GM18520 (cell line): ENCODE data around the gene SMIM32.

ENCODE experiments used
- ATAC-seq: cut with Tn5 transposase; IDR thresholded peaks from one replicate; pipeline ENCODE4 v1.9.1; 2021; ENCODE audit not compliant: unreplicated experiment

The SMIM32 gene

DNA sequence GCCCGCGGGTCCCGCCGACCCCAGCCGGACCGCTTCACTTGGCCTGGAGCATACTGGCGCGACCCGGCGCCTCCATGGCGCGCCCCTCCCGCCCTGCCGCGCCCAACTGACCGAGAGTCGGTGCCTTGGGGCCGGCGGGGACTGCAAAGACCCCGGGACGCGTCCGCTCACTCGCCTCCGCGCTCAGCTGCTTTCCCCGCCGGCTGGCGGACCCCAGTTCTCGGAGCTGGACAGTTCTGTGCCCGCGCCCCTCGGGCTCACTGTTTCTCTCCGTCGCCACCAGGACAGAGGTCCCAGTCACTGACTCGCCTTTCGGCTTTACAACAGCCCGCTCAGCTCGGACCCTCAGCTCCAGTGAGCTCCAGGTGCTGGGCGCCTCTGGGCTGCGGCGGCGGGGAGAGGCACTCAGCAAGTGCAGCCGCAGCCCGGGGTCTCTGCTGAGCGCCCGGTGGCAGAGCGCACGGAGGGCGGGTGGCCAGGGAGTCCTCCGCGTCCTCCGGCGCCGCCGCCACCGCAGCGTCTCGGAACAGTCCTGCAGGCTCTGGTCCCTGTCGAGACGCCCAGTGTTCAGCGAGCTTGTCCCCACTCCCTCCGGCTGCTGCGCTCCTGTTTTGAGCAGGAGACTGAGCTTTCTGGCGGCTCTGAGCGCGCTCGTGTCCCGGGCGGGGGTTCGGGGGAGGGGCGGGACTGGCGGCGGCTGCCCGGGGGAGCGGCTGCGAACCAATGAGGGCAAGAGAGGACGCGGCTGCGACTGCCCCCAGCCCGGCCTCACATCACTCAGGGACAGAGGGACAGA is at the start of gene SMIM32:
TSS of gene SMIM32 (minus strand) at position 637 of the 796 bp plus-strand sequence. CDS start 638 bp downstream, outside the sequence.
- ATAC-seq, result no peak

DNA sequence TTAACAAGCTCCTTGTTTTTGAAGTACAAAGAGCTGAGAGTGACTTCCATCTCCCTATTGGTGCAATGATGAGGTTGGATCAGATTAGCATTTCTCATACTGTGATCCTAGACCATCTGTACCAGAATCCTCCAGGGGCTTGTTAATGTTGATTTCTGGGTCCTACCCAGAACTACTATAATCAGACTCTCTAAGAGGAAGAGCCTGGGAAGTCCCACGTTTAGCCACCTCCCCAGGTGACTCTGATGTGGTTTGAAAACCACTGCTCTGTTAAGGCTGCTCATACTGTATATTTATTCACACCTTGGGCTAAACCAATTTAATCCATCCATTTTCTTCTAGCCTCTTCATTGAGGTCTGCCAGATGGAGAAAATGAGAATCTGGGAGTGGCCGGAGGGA is 49.6 kb upstream of the SMIM32 start:
- peak; percentile 47 for ATAC-seq

DNA sequence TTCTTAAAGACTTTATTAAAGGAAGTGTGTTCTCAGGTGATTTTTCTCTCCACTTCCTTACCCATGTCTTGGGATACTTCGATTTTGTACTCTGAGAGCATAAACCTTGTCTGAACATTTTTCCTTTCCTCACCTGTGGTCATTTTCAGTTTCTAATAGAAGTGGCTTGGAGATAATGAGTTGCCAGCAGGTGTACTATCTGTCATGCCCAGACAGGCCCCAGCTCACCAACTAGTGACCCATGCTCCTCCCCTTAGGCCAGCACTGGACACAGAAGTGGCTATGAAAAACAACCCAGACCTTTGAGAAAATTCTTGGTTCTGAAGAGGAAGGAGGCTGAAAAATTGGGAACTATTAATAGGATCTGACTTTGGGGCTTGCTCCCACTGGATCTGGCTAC is 49.2 kb upstream of the SMIM32 start:
- peak; percentile 58 for ATAC-seq

DNA sequence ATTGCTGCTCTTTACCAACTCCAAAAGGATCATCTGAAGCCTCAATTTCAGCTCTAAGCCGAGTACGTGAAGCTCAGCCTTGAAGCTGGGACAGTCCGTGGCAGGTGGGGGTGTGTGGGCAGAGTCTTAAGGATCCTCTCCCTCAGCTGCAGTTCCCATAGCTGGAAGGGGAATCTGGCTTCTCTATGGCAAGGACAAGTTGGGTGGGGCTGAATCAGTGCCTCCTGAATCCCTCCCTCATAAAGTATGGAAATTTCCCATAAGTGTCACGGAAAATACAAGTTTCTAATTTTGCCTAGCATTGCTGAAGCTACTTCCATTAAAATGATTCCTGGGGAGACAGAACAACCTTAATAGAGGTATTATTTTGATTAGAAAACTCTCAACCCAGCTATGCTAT is 47.9 kb upstream of the SMIM32 start:
- no peak for ATAC-seq

DNA sequence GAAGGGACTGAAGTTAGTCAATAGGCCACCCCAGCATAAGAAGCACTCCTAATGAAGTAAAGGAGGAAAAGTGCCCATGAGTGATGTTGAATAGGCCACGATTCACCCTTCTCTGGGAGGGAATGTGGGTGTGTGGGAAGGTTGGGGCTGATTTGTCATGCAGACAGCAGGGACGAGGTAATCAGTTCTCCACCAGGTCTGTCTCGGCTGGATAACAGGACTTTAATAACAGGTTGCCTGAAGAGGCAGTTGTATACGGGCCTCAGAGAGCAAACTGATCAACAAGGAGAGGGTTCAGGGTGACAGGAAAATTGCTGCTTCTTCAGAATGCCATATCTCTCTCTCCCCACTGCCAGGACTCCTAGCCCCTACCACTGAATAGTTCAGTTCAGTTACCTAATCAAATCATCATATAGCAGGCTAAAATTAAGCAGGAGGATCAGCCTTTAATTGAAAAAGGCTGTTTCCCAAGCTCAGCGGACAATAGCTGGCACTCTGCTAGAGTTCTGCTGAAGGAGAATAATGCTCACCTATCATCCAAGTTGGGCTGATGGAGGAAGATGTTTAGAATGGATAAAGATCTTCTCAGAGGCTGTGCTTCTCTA is 43.6 kb upstream of the SMIM32 start:
- ATAC-seq, result no peak

DNA sequence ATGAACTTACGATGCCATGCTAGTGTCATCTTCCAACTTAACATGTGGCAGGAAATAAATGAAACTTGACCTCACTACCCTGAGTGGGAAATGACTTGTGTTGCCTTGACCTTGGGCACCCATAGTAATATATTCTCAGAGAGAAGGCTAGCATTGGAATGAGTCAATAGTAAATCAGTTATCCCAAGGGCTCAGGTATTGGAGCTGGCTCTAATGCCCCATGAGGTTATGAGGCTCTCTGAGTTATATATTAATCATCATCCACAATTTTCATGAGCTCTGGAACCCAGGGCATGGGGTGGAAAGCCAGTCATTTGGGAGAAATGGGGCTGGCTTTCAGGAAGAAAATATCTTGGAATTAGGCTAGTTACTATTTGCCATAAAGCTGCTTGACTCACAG is 42.4 kb upstream of the SMIM32 start:
- ATAC-seq, result no peak

DNA sequence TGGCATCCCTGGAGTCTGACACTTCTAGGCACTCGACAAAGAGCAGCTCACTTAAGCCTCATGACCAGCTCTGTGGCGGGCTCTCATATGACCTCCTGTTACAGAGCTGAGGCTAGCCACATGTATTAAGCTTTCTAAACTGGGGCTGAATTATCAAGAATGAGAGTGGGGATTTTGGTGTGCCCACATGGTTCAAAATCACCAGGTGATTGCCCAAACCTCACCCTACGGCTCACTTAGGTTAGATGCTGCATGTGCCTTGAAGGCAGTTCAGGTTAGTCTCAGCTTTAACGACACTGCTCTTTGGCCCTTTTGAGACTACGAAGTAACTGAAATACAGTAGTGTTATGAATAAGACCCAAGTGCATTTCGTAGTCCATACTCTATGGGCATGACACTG is 39.4 kb upstream of the SMIM32 start:
- peak; percentile 72 for ATAC-seq

DNA sequence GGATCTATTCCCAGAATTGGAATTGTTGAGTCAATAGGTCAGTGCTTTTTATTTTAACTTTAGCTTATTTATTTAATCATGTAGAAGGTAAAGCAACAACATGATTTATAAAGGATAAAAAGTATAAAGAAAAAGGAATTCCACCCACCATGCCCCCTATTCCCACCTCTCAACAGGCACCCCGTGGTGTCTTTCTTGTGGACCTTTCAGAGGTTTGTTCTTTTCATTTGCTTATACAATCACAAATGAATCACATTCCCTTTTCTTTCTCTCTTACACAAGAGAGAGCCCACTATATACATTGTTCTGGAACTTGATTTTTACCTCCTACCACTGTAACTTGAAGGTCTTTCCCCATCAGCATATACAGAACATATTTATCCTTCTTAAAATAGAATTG is 37.2 kb upstream of the SMIM32 start:
- ATAC-seq, result no peak

DNA sequence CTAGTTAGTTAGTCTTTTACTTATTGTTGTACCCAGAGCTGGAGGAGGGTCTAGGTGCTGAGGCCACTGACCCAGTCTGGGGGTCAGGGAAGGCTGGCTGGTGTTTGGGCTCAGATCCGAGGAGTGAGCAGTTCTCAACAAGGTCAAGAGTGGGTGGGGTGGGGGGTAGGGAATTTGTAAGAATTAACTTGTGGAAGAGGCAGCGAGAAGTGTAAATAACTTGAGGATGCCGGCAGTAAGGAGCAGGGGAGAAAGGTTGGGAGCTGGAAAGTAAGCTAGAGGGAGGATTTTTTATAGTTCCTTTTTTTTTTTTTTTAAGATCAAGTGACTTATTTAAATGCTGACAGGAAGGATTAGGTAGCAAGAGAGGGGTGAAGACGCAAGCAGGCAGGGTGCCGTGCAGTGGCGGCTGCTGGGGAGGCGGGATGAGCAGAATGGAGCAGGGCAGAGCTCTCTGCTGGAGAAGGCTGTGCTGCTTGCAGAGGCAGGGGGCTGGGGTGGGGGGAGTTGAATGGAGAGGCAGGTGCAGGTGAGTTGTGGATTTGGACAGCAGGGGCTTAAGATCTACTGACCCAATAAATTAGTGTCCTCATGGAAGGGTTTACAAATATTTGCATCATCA is 35.3 kb upstream of the SMIM32 start:
- no peak for ATAC-seq

DNA sequence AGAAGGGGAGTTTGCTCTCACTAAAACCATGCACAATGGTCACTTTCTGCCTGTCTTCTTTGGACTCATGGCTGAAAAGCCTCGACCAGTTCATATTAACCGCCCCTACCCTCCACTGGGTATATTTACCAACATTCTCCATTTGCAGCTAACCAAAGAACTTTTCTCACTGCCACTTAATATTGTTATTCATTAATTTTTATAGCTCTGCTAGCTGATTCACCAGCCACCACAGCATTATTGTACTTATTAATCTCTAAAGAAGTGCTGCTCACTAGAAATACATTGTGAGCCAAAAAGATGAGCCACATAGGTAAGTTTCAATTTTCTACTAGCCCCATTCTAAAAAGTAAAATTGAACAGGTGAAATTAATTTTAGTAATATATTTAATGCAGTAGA is 33.4 kb upstream of the SMIM32 start:
- no peak for ATAC-seq

DNA sequence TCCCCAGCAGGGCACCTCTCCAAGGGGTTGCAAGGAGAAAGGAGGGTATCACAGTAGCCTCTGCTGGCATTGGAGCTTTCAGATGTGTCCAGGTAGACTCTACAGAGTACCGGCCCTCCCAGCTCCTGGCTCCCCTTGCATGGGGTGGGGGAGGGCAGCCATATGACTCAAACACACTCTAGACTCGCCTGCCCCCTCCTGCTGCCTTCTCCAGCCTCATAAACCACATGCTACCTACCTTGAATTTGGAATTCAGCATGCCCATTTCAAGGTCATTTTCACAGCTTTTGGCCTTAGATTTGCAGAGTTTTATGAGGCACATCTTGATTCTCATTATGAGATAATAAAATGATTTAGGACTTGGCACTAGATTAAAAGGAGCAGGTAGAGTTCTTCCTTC is 32.8 kb upstream of the SMIM32 start:
- ATAC-seq, result no peak

DNA sequence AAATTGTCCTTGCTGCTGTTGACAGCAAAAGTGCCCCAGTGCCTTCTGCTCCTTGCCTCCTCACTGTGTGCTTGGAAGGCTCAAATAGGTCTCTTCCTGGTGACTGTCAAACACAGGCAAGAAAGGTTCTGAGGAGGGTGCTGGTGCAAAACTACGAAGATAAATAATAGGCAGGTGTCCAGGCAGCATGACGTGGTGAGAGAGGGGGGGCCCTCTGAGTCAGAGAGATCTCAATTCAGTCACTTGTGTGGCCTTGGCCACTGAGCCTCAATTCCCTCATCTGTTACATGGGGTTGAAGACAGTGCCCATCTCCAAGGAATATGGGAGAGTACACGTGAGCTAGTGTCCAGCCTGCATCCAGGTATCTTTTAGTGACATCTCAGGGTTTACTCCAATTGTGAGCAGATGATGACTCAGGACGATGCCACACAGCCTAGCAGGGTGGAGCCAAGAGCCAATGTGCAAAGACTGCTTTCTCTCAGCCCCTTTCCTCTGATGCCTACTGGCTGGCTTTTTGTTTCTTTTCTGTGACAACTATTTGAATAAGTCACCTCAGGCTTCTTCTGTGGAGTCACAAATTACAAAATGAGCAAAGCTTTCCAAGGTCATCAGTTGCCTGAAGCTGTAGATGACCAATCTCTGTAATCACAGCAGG is 29.7 kb upstream of the SMIM32 start:
- ATAC-seq, result no peak

DNA sequence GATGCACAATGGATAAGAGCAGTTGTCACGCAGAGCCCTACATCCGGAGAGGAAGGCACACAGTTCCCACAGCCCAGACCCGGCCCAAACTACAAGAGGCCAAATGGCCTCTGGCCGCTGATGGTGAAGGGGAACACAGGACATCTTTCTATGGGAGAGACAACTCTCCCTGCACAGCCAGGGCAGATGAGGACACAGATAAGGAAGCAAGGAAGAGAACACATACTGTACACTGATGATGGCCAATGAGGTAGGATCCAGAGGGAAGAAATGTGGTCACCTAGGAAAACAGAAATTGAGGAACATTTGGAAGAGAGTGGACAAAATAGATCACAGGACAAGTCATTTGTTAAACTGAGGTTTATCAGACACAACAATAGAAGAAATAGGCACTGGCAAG is 28.4 kb upstream of the SMIM32 start:
- ATAC-seq, result no peak

DNA sequence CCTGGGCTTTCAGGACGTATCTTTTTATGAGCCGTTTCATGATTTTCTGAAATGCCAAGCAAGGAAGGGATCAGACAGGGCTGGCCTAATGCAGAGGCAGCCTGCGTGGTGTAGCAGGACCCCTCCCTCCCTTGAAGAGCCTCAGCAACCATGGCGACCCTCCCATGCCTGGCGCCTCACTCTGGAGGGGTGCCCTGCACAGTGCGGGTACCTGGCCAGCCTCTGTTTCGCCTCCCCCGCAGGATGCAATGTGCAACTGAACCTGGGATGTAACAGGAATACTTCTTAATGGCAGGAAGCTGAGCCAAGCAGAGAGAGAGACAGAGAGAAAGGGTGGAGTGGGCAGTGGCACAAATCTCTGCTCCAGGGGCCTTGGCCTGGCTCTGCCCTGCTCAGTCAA is 23.3 kb upstream of the SMIM32 start:
- no peak for ATAC-seq

DNA sequence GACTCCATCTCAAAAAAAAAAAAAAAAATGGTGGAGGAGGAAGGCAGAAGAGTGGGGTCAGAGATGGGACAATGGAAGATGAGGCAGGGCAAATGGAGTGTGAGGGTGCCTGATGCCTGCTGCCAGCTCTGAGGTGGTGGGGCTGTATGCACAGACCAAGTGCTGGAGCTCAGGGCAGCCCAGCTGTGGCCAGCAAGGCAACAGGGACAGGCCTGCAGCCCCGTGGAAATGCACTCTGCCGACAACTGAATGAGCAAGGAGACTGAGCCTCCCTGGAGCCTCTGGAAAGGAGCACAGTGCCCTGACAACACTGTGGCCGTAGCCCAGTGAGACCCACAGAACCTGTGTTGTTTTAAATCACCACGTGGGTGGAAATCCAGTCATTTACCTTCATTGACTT is 22.9 kb upstream of the SMIM32 start:
- no peak for ATAC-seq

DNA sequence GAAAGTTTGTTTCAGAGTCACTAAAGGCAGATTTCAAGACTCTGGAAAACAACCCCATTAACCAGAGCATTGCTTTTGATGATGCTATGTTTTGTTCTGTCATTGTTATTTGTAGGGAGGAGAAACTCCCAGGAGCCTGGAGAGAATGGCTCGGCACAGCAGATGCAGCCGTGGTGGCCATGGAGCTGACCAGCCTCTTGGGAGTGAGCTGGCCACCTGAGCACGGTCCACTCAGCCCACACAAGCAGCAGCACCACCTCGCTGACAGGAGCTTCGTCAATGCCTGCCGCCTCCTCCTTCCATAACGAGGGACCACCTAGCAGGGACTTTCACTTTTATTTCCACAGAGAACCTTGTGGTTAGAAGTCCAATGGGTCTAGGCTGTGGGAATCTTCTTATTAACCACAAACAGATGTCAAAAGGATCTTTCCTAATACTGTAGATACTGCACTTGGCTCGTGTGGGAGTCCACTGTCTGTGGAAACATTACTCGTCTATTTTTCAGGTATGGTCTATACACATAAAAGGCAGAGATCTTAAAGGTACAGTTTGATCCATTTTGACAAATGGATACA is 21.0 kb upstream of the SMIM32 start:
- ATAC-seq, result no peak

DNA sequence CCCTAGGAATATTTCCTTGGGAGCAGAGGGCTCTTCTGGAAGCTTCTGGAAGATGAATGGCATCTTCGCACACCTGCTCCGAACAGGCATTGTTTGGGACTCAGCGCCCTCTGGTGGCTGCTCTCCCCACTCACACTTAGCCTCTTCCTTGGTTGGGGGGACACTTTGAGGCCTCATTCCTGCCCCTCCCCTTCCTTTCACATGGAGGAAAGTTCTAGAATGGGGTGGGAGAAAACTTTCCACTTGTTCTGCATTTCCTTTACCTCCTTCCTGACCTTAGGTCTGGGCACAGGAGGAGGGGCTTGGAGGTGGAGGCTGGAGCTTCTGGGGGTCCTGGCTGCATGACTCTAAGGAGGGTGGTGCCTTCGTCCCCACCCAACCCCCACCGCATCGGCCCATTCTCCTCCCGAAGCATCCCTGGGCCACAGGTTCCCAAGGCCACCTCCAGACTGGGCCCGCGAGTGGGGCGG is 19.3 kb upstream of the SMIM32 start:
- no peak for ATAC-seq

DNA sequence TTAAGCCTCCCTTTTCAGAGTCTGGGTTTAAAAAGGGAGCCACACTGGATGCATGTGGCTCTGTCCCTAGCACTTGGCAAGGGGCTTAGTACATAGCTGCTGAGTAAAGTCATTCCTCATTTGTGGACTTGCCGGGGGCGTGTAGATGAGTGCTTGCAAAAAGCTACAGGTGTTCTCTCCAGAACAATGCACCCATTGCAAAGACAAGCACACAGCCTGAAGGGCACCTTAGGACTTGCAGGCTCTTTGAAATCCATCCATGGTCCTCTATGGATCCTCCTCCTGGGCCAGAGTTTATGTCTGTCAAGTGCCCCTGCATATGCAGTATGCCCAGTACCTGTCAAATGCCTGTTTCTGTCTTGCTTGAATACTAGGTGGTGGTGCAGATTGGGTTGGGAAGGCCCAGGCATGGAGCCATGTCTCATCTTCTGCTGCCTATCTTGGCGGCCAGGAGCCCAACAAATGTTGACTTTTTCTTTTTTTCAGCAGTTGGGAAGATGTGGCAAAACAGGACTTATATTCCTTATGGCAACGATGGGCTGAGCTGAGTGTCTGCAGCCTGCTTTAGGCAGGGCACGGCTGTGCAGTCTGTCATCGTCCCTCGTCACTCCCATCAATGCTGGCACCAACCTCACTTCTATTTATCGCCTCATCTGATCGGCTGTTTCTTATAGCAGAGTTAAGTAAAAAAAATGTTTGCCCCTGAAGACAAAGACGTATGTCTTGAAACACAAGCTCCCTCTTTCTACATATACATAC is 18.5 kb upstream of the SMIM32 start:
- ATAC-seq, result no peak

DNA sequence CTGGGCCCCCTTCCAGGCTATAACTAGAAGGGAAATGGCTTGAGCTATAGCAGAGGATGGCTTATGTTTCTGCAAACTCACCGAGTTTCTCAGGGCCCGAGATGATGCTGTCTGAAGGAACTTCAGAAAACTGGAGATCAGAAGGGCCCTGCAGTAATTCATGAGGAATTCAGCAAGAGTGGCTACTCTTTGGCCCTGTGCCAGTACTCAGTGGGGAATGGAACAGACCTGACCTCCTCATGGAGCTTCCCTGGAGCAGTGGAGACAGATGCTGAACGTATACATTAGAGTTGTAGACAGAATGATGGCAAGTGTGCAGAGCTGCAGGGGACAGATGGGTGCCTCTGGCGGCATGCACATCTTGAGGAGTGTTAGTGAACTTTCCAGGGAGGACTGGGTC is 17.3 kb upstream of the SMIM32 start:
- no peak for ATAC-seq

DNA sequence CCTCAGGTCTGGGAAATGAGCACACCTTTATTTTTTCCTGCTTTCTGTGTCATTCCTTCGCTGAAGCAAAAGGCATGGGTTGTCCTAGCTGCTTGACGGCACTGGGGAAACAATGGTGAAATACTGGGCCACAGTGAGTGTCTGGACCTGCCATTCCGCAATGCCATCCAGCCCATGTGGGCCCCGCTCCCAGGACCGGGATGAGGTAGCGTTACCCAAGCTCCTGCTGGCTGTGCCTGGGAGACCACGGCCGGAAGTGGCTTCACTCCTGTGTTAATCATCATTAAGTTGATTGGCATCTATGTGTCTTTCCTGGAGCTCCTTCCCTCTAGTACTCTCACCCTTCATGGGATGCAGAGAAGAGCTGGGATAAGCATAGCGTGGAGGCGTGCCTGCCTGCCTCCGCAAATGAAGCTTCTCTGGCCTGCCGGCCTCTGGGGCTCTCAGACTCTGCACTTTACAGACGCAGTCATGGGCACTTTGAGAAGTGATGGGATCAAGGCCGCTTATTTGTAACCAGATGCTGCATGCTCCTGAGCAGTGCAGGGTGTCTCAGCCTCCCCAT is 16.5 kb upstream of the SMIM32 start:
- no peak for ATAC-seq
